ENCODE results near the gene ENSA.
"Not testable (repeated sequence)": the region's sequence is repeated elsewhere in the genome, so short reads cannot be mapped to it uniquely, and the experiment has no call there.

ENSA gene, protein sequence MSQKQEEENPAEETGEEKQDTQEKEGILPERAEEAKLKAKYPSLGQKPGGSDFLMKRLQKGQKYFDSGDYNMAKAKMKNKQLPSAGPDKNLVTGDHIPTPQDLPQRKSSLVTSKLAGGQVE

DNA sequence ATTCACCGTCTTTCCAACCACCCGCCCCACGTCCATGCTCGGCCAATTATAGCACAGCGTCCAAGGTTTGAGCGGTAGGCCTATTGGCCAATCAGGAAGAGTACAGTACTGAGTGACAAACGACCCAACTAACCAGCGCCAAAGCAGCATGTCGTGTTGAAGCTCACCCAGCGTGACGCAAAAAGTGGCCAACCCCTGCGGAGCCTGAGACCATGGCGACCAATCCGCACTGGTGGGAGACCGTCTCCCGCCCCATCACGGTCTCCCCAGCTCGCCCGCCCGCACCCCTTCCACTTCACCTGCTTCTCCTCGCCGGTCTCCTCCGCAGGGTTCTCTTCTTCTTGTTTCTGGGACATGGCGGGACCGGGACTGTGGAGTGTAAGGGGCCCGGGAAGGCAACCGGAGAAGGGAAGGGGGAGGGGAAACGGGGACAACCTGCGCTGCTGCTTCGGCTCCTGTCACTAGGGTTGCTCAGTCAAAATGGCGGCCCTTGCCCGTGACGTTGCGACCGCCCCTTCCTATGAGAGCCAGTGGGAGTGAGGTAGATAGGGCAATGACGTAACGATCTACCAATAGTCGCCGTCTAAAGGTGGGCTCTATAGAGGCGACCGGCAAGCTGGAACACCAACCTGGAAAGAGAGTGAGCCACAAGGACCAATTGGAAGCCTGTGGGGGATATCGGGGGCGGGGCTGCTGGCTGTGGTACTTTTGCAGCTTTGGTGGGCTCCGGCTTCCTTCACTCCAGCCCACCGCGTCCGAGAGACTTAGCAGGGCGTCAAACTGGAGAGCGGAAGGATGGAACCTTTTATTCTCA, at the start of gene ENSA:
TSS of gene ENSA (minus strand) at position 498 of the 814 bp plus-strand sequence. CDS start at position 356, 142 bp downstream.
- DNase-seq (ENCODE audit: low read depth) = peak; percentile 100

- DNase-seq (ENCODE audit: low read depth) = no peak
Measured at GRCh38 chr1:150678988-150679387, 49.6 kb upstream of the ENSA start.

DNA sequence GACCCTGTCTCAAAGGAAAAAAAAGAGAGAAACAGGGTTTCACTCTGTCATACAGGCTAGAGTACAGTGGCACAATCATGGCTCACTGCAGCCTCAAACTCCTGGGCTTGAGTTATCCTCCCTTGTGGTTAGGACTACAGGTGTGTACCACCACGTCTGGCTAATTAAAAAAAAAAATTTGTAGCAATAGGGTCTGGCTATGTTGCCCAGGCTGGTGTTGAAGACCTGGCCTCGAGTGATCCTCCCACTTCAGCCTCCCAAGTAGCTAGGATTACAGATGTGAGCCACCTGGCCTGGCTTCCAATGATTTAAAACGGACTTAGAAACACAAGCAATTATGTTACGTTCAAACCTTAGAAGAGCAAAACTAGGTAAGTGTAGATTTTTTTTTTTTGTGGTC, 45.5 kb upstream of the ENSA start:
- DNase-seq (ENCODE audit: low read depth) = no peak

GRCh38 chr1:150663321-150663720, 33.9 kb upstream of the ENSA start:
- DNase-seq (ENCODE audit: low read depth) = no peak

GRCh38 chr1:150662811-150663210, 33.4 kb upstream of the ENSA start:
- DNase-seq (ENCODE audit: low read depth) = no peak

DNA sequence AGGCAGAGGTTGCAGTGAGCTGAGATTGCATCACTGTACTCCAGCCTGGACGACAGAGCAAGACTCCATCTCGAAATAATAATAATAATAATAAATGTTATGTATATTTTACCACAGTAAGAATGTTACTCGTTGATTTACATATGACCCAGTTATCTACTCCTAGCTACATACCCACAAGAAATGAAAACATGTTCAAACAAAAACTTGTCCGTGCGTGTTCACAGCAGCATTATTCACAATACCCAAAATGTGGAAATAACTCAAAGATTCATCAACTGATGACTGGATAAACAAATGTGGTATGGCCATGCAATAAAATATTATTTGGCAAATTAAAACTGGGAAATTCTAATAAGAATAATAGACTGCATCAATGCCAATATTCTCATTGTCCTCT, 31.7 kb upstream of the ENSA start:
- DNase-seq (ENCODE audit: low read depth) = no peak

DNA sequence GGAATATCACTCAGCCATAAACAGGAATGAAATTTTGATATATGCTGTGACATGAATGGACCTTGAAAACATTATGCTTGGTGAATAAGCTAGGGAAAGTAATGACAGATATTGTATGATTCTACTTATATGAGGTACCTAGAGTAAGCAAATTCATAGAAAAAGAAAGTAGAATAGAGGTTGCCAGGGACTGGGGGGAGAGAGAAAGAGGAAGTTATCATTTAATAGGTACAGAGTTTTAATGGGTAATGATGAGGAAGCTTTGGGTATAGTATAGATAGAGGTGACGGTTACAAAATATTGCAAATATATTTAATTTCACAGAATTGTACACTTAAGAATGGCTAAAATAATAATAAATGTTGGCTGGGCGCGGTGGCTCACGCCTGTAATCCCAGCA, 31.2 kb upstream of the ENSA start:
- no peak for DNase-seq (ENCODE audit: low read depth)

DNA sequence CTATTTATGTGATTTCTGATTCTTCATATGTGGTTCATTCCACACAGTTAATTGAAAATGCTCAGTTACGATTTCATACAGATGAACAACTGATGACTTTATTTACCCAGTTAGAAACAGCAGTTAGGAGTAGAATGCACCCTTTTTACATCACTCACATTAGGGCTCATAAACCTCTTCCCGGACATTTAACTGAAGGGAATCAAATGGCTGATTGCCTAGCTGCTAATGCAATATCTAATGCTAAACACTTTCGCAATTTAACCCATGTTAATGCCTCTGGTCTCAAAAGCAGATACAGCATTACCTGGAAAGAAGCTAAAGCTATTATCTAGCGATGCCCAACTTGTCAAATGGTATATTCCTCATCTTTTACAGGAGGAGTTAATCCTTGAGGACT, 27.7 kb upstream of the ENSA start:
- DNase-seq (ENCODE audit: low read depth) = peak; percentile 21

DNA sequence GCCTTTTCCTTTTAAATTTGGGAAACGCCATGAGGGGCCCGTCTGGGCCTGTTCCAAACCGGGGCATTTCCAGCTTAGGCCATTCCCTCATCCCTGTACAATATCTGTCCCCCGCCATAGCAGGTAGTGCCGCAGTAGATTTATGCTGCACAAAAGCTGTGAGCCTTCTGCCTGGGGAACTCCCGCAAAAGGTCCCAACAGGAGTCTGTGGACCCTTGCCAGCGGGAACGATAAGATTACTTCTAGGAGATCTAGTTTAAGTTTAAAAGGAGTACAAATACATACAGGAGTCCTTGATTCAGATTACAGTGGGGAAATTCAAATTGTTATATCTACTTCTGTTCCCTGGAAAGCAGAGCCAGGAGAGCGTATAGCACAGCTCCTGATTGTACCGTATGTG, 25.2 kb upstream of the ENSA start:
- not testable (repeated sequence) for DNase-seq (ENCODE audit: low read depth)

- peak; percentile 15 for DNase-seq (ENCODE audit: low read depth)
Measured at GRCh38 chr1:150650193-150650592, 20.8 kb upstream of the ENSA start.

- no peak for DNase-seq (ENCODE audit: low read depth)
Measured at GRCh38 chr1:150649441-150650075, 20.1 kb upstream of the ENSA start.

DNA sequence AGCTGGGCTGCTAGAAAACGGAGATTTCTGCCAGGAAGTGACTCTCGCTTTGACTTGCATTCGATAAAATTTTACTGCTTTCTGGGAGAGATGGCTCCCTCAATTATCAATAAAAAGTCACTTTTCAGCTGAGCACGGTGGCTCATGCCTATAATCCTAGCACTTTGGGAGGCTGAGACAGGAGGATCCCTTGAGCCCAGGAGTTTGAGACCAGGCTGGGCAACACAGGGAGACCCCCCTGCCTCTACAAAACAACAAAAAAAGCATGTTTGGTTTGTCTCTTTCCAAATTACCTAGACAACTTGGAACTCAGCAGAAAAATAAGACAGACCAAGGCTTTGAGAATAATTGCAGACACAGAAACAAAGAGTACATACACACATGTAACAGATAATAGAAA, 12.9 kb upstream of the ENSA start:
- DNase-seq (ENCODE audit: low read depth) = no peak

DNA sequence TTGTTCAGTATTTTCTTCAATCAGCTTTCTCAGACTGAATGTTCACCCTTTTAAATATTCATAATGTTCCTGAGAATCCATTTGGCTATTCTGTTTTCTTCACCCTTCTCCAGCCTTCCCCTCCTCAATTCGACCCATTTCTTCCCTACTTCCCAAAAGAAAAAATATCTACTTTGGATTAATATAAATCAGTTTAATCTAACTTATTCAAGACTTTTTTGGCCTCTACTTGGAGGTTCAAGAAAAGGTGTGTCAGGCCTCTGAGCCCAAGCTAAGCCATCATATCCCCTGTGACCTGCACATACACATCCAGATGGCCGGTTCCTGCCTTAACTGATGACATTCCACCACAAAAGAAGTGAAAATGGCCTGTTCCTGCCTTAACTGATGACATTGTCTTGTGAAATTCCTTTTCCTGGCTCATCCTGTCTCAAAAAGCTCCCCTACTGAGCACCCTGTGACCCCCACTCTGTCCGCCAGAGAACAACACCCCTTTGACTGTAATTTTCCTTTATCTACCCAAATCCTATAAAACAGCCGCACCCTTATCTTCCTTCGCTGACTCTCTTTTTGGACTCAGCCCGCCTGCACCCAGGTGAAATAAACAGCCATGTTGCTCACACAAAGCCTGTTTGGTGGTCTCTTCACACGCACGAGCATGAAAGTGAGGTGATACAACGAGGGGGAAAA, 11.9 kb upstream of the ENSA start:
- DNase-seq (ENCODE audit: low read depth) = not testable (repeated sequence)

GRCh38 chr1:150638430-150638829, 9.0 kb upstream of the ENSA start:
- DNase-seq (ENCODE audit: low read depth) = not testable (repeated sequence)

DNA sequence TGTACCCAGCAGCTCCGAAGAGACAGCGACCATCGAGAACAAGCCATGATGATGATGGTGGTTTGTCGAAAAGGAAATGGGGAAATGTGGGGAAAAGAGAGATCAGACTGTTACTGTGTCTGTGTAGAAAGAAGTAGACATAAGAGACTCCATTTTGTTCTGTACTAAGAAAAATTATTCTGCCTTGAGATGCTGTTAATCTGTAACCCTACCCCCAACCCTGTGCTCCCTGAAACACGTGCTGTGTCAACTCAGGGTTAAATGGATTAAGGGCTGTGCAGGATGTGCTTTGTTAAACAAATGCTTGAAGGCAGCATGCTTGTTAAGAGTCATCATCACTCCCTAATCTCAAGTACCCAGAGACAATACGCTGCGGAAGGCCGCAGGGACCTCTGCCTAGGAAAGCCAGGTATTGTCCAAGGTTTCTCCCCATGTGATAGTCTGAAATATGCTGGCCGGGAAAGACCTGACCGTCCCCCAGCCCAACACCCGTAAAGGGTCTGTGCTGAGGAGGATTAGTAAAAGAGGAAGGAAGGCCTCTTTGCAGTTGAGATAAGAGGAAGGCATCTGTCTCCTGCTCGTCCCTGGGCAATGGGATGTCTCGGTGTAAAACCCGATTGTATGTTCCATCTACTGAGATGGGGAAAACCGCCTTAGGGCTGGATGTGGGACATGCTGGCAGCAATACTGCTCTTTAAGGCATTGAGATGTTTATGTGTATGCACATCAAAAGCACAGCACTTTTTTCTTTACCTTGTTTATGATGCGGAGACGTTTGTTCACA, 5.6 kb upstream of the ENSA start:
- DNase-seq (ENCODE audit: low read depth) = not testable (repeated sequence)

DNA sequence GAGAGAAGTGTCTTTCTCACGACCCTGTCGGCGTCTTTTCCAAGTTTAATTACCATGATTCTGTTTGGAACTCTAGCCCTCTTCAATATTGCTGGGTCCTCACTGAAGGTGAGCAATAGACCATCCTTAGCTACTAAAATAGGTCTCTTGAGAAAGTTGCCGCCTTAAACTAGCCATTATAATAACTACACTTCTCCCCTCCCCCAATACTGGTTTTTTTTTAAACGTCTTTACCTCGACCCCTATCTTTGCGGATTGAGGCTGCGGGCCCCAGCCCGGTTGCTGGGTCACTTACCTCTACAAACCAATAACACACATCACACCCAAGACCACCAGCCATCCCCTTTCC, 672 bp downstream of the ENSA start:
- no peak for DNase-seq (ENCODE audit: low read depth)

- DNase-seq (ENCODE audit: low read depth) = no peak
Measured at GRCh38 chr1:150627826-150628410, 1.5 kb downstream of the ENSA start.

DNA sequence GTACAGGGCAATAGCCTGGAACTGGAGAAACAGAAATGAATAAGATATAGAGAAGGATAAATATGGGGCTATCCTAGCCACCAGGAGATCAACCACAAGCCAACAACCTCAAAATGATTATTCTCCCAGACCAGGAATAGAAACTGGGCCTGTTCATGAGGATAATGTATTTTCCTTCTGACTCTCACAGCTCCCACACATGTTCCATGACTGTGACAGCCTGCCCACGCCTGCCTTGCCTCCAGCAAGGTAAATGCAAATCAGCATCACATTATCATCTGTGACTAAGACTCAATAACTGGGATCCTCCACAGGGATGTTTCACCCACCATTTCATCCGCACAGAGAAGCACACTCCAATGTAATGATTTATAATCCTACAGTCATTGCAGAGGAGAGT, 3.3 kb downstream of the ENSA start:
- no peak for DNase-seq (ENCODE audit: low read depth)

- DNase-seq (ENCODE audit: low read depth) = not testable (repeated sequence)
Measured at GRCh38 chr1:150624546-150624945, 4.9 kb downstream of the ENSA start.

DNA sequence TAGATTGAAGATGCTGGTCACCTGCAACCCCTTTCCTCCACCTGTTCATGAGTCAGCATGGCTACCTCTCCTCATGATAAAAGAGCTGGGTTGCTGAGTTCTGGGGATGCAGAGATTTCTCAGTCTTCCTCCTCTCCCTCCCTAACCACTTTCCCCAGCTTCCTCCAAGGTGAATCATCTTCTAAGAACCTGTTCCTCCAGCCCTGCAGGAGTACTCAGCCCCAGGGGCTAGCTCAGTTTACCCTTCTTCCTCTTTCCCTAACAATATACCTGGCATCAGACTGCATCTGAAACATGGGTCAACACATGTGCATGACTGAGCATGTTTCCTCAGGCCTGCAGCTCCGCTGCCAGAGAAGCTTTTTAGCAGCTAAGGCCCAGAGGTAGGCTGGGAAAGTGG, 5.3 kb downstream of the ENSA start:
- not testable (repeated sequence) for DNase-seq (ENCODE audit: low read depth)

DNA sequence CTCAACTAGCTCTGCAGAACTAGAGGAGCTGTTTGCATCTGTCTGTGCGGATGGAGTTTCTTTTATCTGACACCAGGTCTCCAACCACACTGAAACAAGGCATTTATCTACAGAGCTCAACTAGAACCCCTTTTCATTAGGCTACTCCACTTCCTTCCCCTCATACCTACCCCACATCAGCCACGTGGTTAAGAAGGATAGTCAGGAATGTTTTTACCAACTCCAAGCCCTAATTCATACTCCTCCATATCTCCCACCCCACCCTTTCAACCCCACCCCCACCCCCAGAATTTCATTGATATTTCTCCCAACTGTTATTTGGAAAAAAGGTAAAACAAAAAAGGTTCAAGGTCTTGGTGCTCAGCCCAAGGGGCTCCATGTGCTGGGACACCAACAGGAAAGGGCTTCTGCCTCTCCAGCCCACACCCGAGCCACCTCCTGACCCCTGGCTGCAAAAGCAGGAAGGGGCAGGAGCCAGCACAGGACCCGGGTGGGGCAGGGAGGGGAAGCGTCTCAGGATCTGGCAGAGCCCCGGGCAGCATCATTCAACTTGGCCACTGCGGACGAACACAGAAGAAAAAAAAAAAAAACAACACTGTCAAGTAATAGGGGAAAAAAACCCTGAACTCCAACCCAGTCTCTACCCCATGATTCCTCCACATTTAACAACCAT, 7.0 kb downstream of the ENSA start:
- no peak for DNase-seq (ENCODE audit: low read depth)

All from iris pigment epithelial cell (primary cell).